SK-N-SH (cell line): ENCODE results near the gene DNAH11.

Experiments
- CTCF ChIP-seq: fragments of 200-600 bp; sonication (generic); IDR thresholded peaks from 2 replicates; pipeline ENCODE4 v1.6.1; 2017; ENCODE audit warnings: antibody characterized with exemption, mild to moderate bottlenecking, moderate library complexity
- EP300 ChIP-seq, 2 experiments: IDR thresholded peaks; 2 replicates each; pipeline versions ENCODE4 v1.4.0 to v1.6.1; 2012; ENCODE audit warnings: borderline replicate concordance in 1 of 2, low read depth in 1 of 2, low read length in 1 of 2
- GABPA ChIP-seq: IDR thresholded peaks from 2 replicates; pipeline ENCODE4 v1.4.0; 2012; ENCODE audit warnings: low read depth, mild to moderate bottlenecking
- GATA2 ChIP-seq: sonication (generic); formaldehyde crosslinking; IDR thresholded peaks from 2 replicates; pipeline ENCODE4 v1.5.0; 2020; ENCODE audit warnings: mild to moderate bottlenecking, missing genetic modification reagents
- MAX ChIP-seq: IDR thresholded peaks from 2 replicates; pipeline ENCODE4 v1.4.0; 2012; ENCODE audit warnings: low read depth
- MXI1 ChIP-seq: IDR thresholded peaks from 2 replicates; pipeline ENCODE4 v1.6.1; 2012; ENCODE audit warnings: mild to moderate bottlenecking, low read depth, low read length, improper control_type of control experiment
- POLR2AphosphoS5 ChIP-seq: IDR thresholded peaks from 2 replicates; pipeline ENCODE4 v1.6.1; 2012; ENCODE audit warnings: low read depth, low read length
- RAD21 ChIP-seq: IDR thresholded peaks from 2 replicates; pipeline ENCODE4 v1.6.1; 2012; ENCODE audit warnings: mild to moderate bottlenecking, low read length
- RCOR1 ChIP-seq: fragments of 150-350 bp; IDR thresholded peaks from 2 replicates; pipeline ENCODE4 v1.6.1; 2017; ENCODE audit warnings: antibody characterized with exemption, low read length
- SIN3A ChIP-seq: IDR thresholded peaks from 2 replicates; pipeline ENCODE4 v1.6.1; 2012; ENCODE audit warnings: low read depth, mild to moderate bottlenecking, low read length, moderate library complexity, borderline replicate concordance
- TAF1 ChIP-seq: IDR thresholded peaks from 2 replicates; pipeline ENCODE4 v1.6.1; 2012; ENCODE audit warnings: low read depth, mild to moderate bottlenecking, low read length, moderate library complexity, borderline replicate concordance
- TCF12 ChIP-seq: IDR thresholded peaks from 2 replicates; pipeline ENCODE4 v1.4.0; 2012
- USF1 ChIP-seq: IDR thresholded peaks from 2 replicates; pipeline ENCODE4 v1.4.0; 2012; ENCODE audit warnings: low read depth, borderline replicate concordance
- TF ChIP-seq, protein P1 (sequence below): IDR thresholded peaks from 2 replicates; pipeline ENCODE4 v1.6.1; 2012; ENCODE audit warnings: mild to moderate bottlenecking, low read depth, low read length, moderate library complexity

- TF ChIP-seq GABPA (no peak), CTCF (no peak), EP300 (IDR thresholded peaks at IDR 0.05; ENCODE audit: borderline replicate concordance in 1 of 2, low read depth in 1 of 2, low read length in 1 of 2) (no peak), TCF12 (no peak), RAD21 (no peak), POLR2AphosphoS5 (no peak), GATA2 (CRISPR knock-in tag) (no peak), TAF1 (no peak), SIN3A (no peak), RCOR1 (no peak), USF1 (no peak), MAX (no peak), MXI1 (no peak)
- TF ChIP-seq, protein P1, sequence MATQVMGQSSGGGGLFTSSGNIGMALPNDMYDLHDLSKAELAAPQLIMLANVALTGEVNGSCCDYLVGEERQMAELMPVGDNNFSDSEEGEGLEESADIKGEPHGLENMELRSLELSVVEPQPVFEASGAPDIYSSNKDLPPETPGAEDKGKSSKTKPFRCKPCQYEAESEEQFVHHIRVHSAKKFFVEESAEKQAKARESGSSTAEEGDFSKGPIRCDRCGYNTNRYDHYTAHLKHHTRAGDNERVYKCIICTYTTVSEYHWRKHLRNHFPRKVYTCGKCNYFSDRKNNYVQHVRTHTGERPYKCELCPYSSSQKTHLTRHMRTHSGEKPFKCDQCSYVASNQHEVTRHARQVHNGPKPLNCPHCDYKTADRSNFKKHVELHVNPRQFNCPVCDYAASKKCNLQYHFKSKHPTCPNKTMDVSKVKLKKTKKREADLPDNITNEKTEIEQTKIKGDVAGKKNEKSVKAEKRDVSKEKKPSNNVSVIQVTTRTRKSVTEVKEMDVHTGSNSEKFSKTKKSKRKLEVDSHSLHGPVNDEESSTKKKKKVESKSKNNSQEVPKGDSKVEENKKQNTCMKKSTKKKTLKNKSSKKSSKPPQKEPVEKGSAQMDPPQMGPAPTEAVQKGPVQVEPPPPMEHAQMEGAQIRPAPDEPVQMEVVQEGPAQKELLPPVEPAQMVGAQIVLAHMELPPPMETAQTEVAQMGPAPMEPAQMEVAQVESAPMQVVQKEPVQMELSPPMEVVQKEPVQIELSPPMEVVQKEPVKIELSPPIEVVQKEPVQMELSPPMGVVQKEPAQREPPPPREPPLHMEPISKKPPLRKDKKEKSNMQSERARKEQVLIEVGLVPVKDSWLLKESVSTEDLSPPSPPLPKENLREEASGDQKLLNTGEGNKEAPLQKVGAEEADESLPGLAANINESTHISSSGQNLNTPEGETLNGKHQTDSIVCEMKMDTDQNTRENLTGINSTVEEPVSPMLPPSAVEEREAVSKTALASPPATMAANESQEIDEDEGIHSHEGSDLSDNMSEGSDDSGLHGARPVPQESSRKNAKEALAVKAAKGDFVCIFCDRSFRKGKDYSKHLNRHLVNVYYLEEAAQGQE = no peak
Observed at GRCh38 chr7:21939136-21939857, 396.5 kb downstream of the DNAH11 start.
